ENCODE measurements around the gene ZNF367.
"Not testable (repeated sequence)": the region's sequence is repeated elsewhere in the genome, so short reads cannot be mapped to it uniquely, and the experiment has no call there.

The ZNF367 gene

GRCh38 chr9:96363175-96363967 is 54.8 kb downstream of the ZNF367 start:
- DNase-seq (ENCODE audit: low read depth, low spot score) = no peak

GRCh38 chr9:96362119-96362518 is 56.1 kb downstream of the ZNF367 start:
- DNase-seq (ENCODE audit: low read depth, low spot score) = not testable (repeated sequence)

- DNase-seq (ENCODE audit: low read depth, low spot score) = no peak
These were observed 56.5 kb downstream of the ZNF367 start for GRCh38 chr9:96361668-96362067.

- no peak for DNase-seq (ENCODE audit: low read depth, low spot score)
These were observed 57.2 kb downstream of the ZNF367 start for GRCh38 chr9:96360976-96361375.

GRCh38 chr9:96360523-96360922 is 57.6 kb downstream of the ZNF367 start:
- not testable (repeated sequence) for DNase-seq (ENCODE audit: low read depth, low spot score)

GRCh38 chr9:96350866-96351265 is 67.3 kb downstream of the ZNF367 start:
- no peak for DNase-seq (ENCODE audit: low read depth, low spot score)

- DNase-seq (ENCODE audit: low read depth, low spot score) = no peak
These were observed 69.9 kb downstream of the ZNF367 start for GRCh38 chr9:96348261-96348660.

- DNase-seq (ENCODE audit: low read depth, low spot score) = no peak
These were observed 72.6 kb downstream of the ZNF367 start for GRCh38 chr9:96345551-96345950.

GRCh38 chr9:96344458-96345180 is 73.6 kb downstream of the ZNF367 start:
- peak; percentile 11 for DNase-seq (ENCODE audit: low read depth, low spot score)

- no peak for DNase-seq (ENCODE audit: low read depth, low spot score)
These were observed 74.4 kb downstream of the ZNF367 start for GRCh38 chr9:96343515-96344360.

- no peak for DNase-seq (ENCODE audit: low read depth, low spot score)
These were observed 75.5 kb downstream of the ZNF367 start for GRCh38 chr9:96342571-96343245.

- DNase-seq (ENCODE audit: low read depth, low spot score) = no peak
These were observed 77.5 kb downstream of the ZNF367 start for GRCh38 chr9:96340707-96341106.

- DNase-seq (ENCODE audit: low read depth, low spot score) = no peak
These were observed 79.9 kb downstream of the ZNF367 start for GRCh38 chr9:96338299-96338698.
